Skin of body (tissue), 2 donors: ENCODE measurements around the gene MOGAT3. TPM values are rescaled to one million over a fixed set of nuclear protein-coding genes. Genes with fewer than 3 reads are reported as not detected.

Experiments used
- DNase-seq: peaks from one replicate; lab custom pipeline; 2025; lab: John Stamatoyannopoulos, UW
- total RNA-seq: library from RNA; depleted of rRNA; stranded (reverse); fragments of >200 nt; gene quantifications from one replicate; pipeline ENCODE4 v1.2.3, GENCODE V29; 2014

Gene MOGAT3
- total RNA-seq, 1 donor from 2014 or later = not detected

DNA sequence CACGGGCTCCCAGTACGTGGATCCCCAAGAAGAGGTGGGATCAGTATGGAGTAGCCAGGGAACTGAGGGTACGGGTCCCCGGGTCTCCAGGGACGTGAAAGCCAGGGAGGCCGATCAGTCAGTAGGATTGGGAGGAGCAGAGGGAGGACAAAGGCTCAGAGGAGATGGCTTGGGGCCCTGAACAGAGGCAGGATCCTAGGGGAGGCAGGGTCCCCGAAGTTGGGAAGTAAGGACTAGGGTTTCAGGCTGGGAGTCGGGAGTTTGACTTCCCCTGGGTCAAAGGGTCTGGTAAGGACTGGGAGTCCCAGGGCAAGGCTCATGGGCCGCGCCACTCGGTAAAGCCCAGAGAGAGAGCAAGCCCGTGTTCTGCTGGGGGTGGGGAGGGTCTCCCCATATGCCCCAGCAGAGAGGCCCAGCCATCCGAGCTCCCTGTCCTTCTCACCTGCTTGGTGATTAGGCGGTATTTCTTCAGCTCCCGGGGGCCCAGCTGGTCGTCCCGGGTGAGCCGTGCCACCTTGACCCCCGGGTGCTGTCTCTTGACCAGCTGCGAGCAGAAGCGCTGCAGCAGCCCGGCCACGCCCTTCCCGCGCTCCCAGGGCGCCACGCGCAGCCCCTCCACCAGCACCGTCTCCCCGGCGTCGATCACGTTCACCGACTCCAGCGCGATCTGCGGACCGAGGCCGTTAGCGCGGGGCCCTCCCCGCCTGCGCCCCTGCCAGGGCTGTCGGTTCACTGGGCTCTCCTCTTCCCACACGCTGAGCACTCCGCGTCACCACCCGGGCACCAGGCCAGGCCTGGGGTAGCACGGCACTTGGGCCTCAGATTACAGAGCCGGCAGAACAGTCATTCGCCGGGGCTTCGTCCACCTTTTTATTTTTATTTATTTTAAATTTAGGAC, 27.7 kb downstream of the MOGAT3 start:
- no peak for DNase-seq

GRCh38 chr7:101172005-101172853, 28.6 kb downstream of the MOGAT3 start:
- DNase-seq = no peak

GRCh38 chr7:101171442-101171837, 29.4 kb downstream of the MOGAT3 start:
- no peak for DNase-seq

DNA sequence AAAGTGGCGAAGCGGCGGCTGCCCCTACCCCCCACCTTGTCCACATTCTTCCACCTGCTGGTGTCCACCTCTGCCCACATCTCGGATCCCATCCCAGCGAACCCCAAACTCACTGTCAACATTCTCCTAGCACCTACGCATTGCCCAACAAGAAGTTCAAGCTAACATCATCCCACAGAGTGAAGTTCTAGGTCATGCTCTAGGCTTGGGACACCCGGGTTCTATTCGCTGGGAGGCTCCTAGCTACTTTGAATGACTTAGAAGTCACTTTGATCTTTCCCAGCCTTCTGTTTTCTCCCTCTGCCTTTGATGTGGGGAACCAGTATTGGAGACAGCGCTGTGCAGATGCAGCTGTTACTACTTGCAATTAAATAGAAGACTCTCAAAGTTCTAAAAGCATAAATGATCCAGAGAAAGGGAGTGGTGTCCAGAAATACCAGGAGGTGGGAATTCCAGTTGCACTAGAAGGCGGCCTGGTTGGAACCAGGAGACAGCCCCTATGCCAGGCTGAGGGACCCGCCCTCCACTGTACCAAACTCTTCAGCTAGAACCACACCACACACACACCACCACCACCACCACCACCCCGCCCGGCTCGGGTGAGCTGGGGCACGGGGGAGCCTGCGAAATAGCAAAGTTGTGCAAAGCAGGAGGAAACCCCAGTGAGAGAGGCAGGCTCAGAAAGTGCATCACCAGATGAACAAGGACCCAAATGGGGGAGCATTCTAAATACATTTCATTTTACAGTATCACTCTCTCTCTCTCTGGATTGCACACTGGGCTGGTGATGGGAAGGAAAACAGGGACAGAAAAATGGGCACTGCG, 30.0 kb downstream of the MOGAT3 start:
- no peak for DNase-seq

- DNase-seq = no peak
Measured at GRCh38 chr7:101169838-101170551, 30.8 kb downstream of the MOGAT3 start.

DNA sequence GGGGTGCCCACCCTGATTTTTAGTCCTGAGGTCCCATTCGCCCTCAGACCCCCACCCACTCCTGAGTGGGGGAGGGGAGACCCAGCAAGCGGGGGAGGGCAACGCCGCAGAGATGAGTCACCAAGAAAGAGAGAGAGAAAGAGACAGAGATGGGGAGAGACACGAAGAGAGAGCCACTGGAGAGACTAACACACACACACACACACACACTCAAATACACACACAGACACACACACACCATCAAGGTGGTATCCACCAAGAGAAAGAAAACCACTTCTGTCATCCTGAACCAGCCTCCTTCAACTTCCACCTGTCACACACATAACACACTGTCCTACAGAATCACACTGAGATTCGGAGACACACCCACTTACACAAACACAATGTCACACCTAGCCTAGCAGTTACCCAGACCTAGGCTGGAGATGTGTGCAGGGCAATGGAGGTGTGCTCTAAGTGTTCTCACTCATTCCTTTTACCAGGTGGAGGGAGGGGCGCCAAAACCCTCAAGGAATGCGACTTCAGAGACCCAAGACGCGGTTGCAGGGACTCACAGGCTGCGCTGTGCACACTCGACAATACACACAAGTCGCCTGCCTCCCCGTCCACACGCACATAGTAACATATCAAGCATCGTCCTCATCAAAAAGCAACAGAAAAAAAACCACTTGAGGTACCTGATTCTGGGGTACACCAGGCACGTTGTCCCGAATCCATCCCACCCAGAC, 31.6 kb downstream of the MOGAT3 start:
- DNase-seq = no peak

- no peak for DNase-seq
Measured at GRCh38 chr7:101168412-101169049, 32.3 kb downstream of the MOGAT3 start.

DNA sequence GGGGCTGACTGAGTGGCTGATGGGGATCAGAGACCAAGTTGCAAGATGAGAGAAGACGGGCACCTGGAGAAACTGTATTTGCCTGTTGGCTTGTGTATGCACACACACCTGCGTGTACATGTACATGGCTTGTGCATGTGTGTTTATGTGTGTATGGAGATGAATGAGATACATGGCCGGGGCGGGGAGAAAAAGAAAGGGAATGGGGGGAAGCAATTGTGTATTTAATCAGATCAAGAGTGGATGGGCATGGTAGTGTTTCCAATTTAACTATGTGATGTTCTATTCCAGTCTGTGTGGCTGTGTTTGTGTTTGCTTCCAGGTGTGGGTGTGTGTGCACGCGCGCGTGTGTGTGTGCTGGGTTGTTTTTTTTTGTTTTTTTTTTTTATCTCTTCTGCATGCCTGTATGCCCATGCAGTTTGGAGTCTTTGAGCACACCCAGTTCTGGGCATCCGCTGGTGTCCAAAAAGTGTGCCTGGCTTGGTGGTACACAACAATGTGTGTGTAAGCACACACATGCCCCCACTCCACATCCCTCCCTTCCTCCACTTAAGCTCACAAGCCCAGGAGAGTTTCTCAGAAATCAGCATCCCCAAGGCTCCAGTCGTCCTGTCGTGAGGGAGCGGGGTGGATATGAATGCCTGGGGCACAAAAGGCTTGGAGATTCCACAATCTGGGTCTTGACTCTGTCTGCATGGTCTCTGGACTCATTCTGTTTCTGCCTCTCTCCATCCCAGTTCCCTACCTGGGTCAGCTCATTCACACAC, 33.0 kb downstream of the MOGAT3 start:
- DNase-seq = no peak

DNA sequence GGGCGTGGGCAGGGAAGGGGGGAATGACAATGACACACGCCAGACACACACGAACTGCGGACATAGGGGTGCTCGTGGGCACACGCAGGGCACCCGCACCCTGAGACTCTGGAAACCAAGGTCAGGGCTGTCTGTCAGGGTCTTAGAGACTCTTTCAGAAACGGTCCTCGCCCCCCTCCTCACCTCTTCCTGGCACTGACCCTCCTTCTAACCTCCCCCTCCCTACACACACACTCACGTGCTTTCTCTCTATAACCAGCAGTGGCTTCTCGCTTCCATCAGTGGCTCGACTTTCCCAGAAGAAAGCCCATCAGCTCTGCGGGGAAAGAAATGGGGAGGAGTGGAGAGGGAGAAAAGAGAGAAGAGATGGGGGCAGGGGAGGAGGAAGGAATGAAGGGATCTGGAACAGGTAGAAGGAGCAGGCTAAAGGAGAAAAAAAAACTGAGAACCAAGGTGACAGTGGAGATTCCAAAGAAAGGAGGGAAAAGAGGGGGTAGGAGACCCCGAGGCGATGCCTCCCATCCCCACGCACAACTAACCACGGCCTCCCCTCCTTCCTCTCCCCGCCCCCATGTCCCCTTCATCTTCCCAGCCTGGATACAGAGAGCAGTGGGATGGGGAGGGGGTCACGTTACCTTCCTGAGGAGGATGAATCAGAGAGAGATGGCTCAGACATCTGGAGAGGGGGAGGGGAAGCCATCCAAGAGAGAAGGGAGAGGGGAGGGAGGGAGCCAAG, 33.8 kb downstream of the MOGAT3 start:
- DNase-seq = no peak

- DNase-seq = no peak
Measured at GRCh38 chr7:101166648-101166908, 34.3 kb downstream of the MOGAT3 start.

GRCh38 chr7:101165958-101166647, 34.7 kb downstream of the MOGAT3 start:
- no peak for DNase-seq

GRCh38 chr7:101165075-101165957, 35.5 kb downstream of the MOGAT3 start, which contains the start of gene VGF:
TSS of gene VGF (minus strand) at chr7:101165569. CDS start at chr7:101164843, 726 bp downstream.
- DNase-seq = peak; percentile 71

GRCh38 chr7:101164071-101164840, 36.6 kb downstream of the MOGAT3 start:
- no peak for DNase-seq

GRCh38 chr7:101163279-101164070, 37.4 kb downstream of the MOGAT3 start:
- DNase-seq = no peak
